Measurements from ENCODE around the gene RTTN. TPM values are rescaled to one million over a fixed set of nuclear protein-coding genes. Genes with fewer than 3 reads are reported as not detected.

RTTN gene
- polyA plus RNA-seq, 1 donor (not counting 4 experiments of a cell fraction or from before 2014, with no cell fraction given): 77.3 TPM

DNA sequence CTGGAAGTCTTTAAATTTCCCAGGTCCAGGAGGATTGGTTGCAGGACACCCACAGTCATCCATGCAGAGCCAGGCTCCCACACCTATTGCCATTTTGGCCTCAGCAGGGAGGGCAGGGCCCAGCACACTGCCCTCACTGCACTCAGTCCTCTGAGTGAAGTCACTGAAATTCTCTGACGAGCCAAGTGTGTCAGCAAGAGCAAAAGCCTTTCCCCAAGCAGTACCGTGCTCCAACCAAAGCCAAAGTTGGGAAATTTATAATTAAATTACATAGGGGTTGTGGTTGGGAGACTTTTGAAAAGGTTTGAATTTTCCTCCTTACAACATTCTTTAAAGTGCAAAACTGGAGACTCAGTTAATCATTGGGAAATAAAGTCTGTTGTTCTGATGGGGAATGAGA lies 159.3 kb downstream of the RTTN start:
- H3K9ac ChIP-seq (ENCODE audit: control insufficient read depth, extremely low read depth, insufficient read depth, low read length): peak overlapping the region; percentile 72
- H3K27me3 ChIP-seq (ENCODE audit: control insufficient read depth, extremely low read depth, insufficient read depth, low read length): no peaks in the 10 kb centered on the region
- dilution Hi-C loops (cut with MboI; ENCODE audit: extremely low pct_ligation_motif_present, low sequenced_read_pairs): no loop called here
- peak overlapping the region; percentile 47 to 86 (median 82) for H3K4me3 ChIP-seq (ENCODE audit: control insufficient read depth in 2 of 3, extremely low read depth in 1 of 3, insufficient read depth in 2 of 3, low read depth in 1 of 3, low read length in 3 of 3)
- peaks cover 0 to 15% of the 10 kb centered on the region in 2 experiments for H3K36me3 ChIP-seq (ENCODE audit: control insufficient read depth in 2 of 2, extremely low read depth in 1 of 2, insufficient read depth in 2 of 2, low read length in 2 of 2)
- H3K9me3 ChIP-seq (ENCODE audit: control insufficient read depth, low read depth, low read length): no peaks in the 10 kb centered on the region
- peak overlapping the region; percentile 97 for H3K4me2 ChIP-seq (ENCODE audit: control insufficient read depth, extremely low read depth, insufficient read depth, low read depth, low read length)
- H4K20me1 ChIP-seq (ENCODE audit: control insufficient read depth, extremely low read depth, insufficient read depth, low read length): no peaks in the 10 kb centered on the region
- DNase-seq (ENCODE audit: low read depth, low spot score) (no peak), FAIRE-seq (peak; percentile 5)
- no peaks in the 10 kb centered on the region for H3K9me1 ChIP-seq (ENCODE audit: control insufficient read depth, extremely low read depth, insufficient read depth, low read length)
- no peak overlapping the region for H2AFZ ChIP-seq (ENCODE audit: control insufficient read depth, low read length)
- peaks cover 57% of the 10 kb centered on the region for H3K79me2 ChIP-seq (ENCODE audit: control insufficient read depth, insufficient read depth, low read length)
- H3K27ac ChIP-seq (ENCODE audit: control insufficient read depth, insufficient read depth, low read length): peak overlapping the region; percentile 91
- peaks cover 36% of the 10 kb centered on the region for H3K4me1 ChIP-seq (ENCODE audit: control insufficient read depth, extremely low read depth, insufficient read depth, low read length)
- TF ChIP-seq CTCF (optimal IDR thresholded peaks at IDR 0.05 in 1 of 3, IDR thresholded peaks at IDR 0.05 in 1 of 3, conservative IDR thresholded peaks at IDR 0.05 in 1 of 3; ENCODE audit: extremely low read depth in 1 of 3, insufficient read depth in 2 of 3, low read length in 3 of 3): no peak
- no peak for TF ChIP-seq EZH2 (IDR thresholded peaks at IDR 0.05; ENCODE audit: low read length)

- DNase-seq (ENCODE audit: low read depth, low spot score): peak; percentile 87
- Histone ChIP-seq H3K79me2 (ENCODE audit: control insufficient read depth, insufficient read depth, low read length) (peaks cover 72% of the 10 kb centered on the region), H3K4me3 (ENCODE audit: control insufficient read depth in 2 of 3, extremely low read depth in 1 of 3, insufficient read depth in 2 of 3, low read depth in 1 of 3, low read length in 3 of 3) (peak overlapping the region; percentile 47 to 86 (median 82)), H3K27me3 (ENCODE audit: control insufficient read depth, extremely low read depth, insufficient read depth, low read length) (no peaks in the 10 kb centered on the region), H3K27ac (ENCODE audit: control insufficient read depth, insufficient read depth, low read length) (peak overlapping the region; percentile 91), H3K9me1 (ENCODE audit: control insufficient read depth, extremely low read depth, insufficient read depth, low read length) (no peaks in the 10 kb centered on the region), H4K20me1 (ENCODE audit: control insufficient read depth, extremely low read depth, insufficient read depth, low read length) (no peaks in the 10 kb centered on the region), H3K36me3 (ENCODE audit: control insufficient read depth in 2 of 2, extremely low read depth in 1 of 2, insufficient read depth in 2 of 2, low read length in 2 of 2) (peaks cover 0 to 16% of the 10 kb centered on the region in 2 experiments), H3K4me1 (ENCODE audit: control insufficient read depth, extremely low read depth, insufficient read depth, low read length) (peaks cover 36% of the 10 kb centered on the region), H3K9me3 (ENCODE audit: control insufficient read depth, low read depth, low read length) (no peaks in the 10 kb centered on the region), H3K9ac (ENCODE audit: control insufficient read depth, extremely low read depth, insufficient read depth, low read length) (peak overlapping the region; percentile 72), H2AFZ (ENCODE audit: control insufficient read depth, low read length) (no peak overlapping the region), H3K4me2 (ENCODE audit: control insufficient read depth, extremely low read depth, insufficient read depth, low read depth, low read length) (peak overlapping the region; percentile 97)
- peak; percentile 95 for FAIRE-seq
- dilution Hi-C loops (cut with MboI; ENCODE audit: extremely low pct_ligation_motif_present, low sequenced_read_pairs): no loop called here
- TF ChIP-seq EZH2 (IDR thresholded peaks at IDR 0.05; ENCODE audit: low read length) (no peak), CTCF (optimal IDR thresholded peaks at IDR 0.05 in 1 of 3, IDR thresholded peaks at IDR 0.05 in 1 of 3, conservative IDR thresholded peaks at IDR 0.05 in 1 of 3; ENCODE audit: extremely low read depth in 1 of 3, insufficient read depth in 2 of 3, low read length in 3 of 3) (no peak)
Observed at GRCh38 chr18:70044632-70045031, 160.9 kb downstream of the RTTN start.

Data from keratinocyte (primary cell).